Measurements from ENCODE around the gene ETV3.
"Not testable (repeated sequence)": the region's sequence is repeated elsewhere in the genome, so short reads cannot be mapped to it uniquely, and the experiment has no call there.

ETV3 gene

GRCh38 chr1:157111396-157112165 is 26.6 kb downstream of the ETV3 start:
- DNase-seq (ENCODE audit: low read depth) = no peak

- DNase-seq (ENCODE audit: low read depth) = no peak
Measured at GRCh38 chr1:157110686-157111085, 27.5 kb downstream of the ETV3 start.

- DNase-seq (ENCODE audit: low read depth) = no peak
Measured at GRCh38 chr1:157110003-157110402, 28.2 kb downstream of the ETV3 start.

- DNase-seq (ENCODE audit: low read depth) = no peak
Measured at GRCh38 chr1:157108448-157108847, 29.7 kb downstream of the ETV3 start.

- DNase-seq (ENCODE audit: low read depth) = no peak
Measured at GRCh38 chr1:157107702-157108101, 30.5 kb downstream of the ETV3 start.

- no peak for DNase-seq (ENCODE audit: low read depth)
Measured at GRCh38 chr1:157106813-157107189, 31.4 kb downstream of the ETV3 start.

GRCh38 chr1:157105988-157106812 is 32.0 kb downstream of the ETV3 start:
- no peak for DNase-seq (ENCODE audit: low read depth)

GRCh38 chr1:157105298-157105987 is 32.8 kb downstream of the ETV3 start:
- DNase-seq (ENCODE audit: low read depth) = no peak

- no peak for DNase-seq (ENCODE audit: low read depth)
Measured at GRCh38 chr1:157104598-157105293, 33.4 kb downstream of the ETV3 start.

GRCh38 chr1:157103268-157103667 is 34.9 kb downstream of the ETV3 start:
- DNase-seq (ENCODE audit: low read depth) = no peak

- DNase-seq (ENCODE audit: low read depth) = no peak
Measured at GRCh38 chr1:157101149-157101548, 37.0 kb downstream of the ETV3 start.

- no peak for DNase-seq (ENCODE audit: low read depth)
Measured at GRCh38 chr1:157099633-157100009, 38.6 kb downstream of the ETV3 start, which contains the start of gene ETV3L. Gene ETV3L, minus strand, starts transcription at chr1:157099808. Its CDS starts 285 bp downstream, at chr1:157099523.

GRCh38 chr1:157098987-157099632 is 39.1 kb downstream of the ETV3 start:
- not testable (repeated sequence) for DNase-seq (ENCODE audit: low read depth)

GRCh38 chr1:157098519-157098918 is 39.7 kb downstream of the ETV3 start:
- no peak for DNase-seq (ENCODE audit: low read depth)

- DNase-seq (ENCODE audit: low read depth) = no peak
Measured at GRCh38 chr1:157097692-157098091, 40.5 kb downstream of the ETV3 start.

- DNase-seq (ENCODE audit: low read depth) = no peak
Measured at GRCh38 chr1:157096881-157097280, 41.3 kb downstream of the ETV3 start.

- DNase-seq (ENCODE audit: low read depth) = no peak
Measured at GRCh38 chr1:157095551-157095950, 42.6 kb downstream of the ETV3 start.

GRCh38 chr1:157095091-157095490 is 43.1 kb downstream of the ETV3 start:
- DNase-seq (ENCODE audit: low read depth) = no peak

- no peak for DNase-seq (ENCODE audit: low read depth)
Measured at GRCh38 chr1:157092831-157093230, 45.4 kb downstream of the ETV3 start.

GRCh38 chr1:157091668-157092273 is 46.4 kb downstream of the ETV3 start:
- DNase-seq (ENCODE audit: low read depth) = no peak

- DNase-seq (ENCODE audit: low read depth) = no peak
Measured at GRCh38 chr1:157091186-157091585, 47.0 kb downstream of the ETV3 start.
